Kidney (tissue), 14 donors: ENCODE data around the gene FAM53C. TPM values are rescaled to one million over a fixed set of nuclear protein-coding genes. Genes with fewer than 3 reads are reported as not detected.

Experiments used
- DNase-seq, 5 donors: peaks; one replicate each; pipeline ENCODE4 v3.0.0-alpha.2; 2013 to 2020
- FAIRE-seq: peaks from 2 replicates; lab custom pipeline; 2012; peaks lifted over from hg19 to GRCh38; lab: Jason Lieb, UNC
- H3K27ac ChIP-seq, 2 donors: one replicate each; pipeline ENCODE4 v1.7.0; 2013; ENCODE audit warnings: low read depth in 2 of 2, low read length in 2 of 2, inconsistent platforms in 1 of 2
- H3K27me3 ChIP-seq: one replicate; pipeline ENCODE4 v1.7.1; 2013; ENCODE audit warnings: low read length, inconsistent platforms; ENCODE audit not compliant: control insufficient read depth, insufficient read depth
- H3K36me3 ChIP-seq, 3 donors: one replicate each; pipeline versions ENCODE4 v1.7.0 to v1.7.1; 2013; ENCODE audit warnings: low read length in 3 of 3, control low read depth in 1 of 3, inconsistent platforms in 1 of 3; ENCODE audit not compliant: insufficient read depth in 3 of 3, control insufficient read depth in 2 of 3
- H3K4me1 ChIP-seq, 3 donors: one replicate each; pipeline versions ENCODE4 v1.7.0 to v1.7.1; 2013; ENCODE audit warnings: low read length in 3 of 3, inconsistent platforms in 1 of 3, low read depth in 1 of 3; ENCODE audit not compliant: control insufficient read depth in 2 of 3, insufficient read depth in 2 of 3
- H3K4me3 ChIP-seq, 3 donors: one replicate each; pipeline versions ENCODE4 v1.7.0 to v1.8.1; 2013; ENCODE audit warnings: low read length in 3 of 3, control low read depth in 1 of 3, inconsistent platforms in 1 of 3
- H3K9ac ChIP-seq, 3 donors: one replicate each; pipeline versions ENCODE4 v1.7.0 to v1.7.1; 2013; ENCODE audit warnings: low read length in 3 of 3, control low read depth in 1 of 3, inconsistent platforms in 1 of 3
- H3K9me3 ChIP-seq, 3 donors: one replicate each; pipeline versions ENCODE4 v1.7.0 to v1.7.1; 2013; ENCODE audit warnings: low read length in 3 of 3, control low read depth in 1 of 3, inconsistent platforms in 1 of 3; ENCODE audit not compliant: control insufficient read depth in 2 of 3, insufficient read depth in 1 of 3
- intact Hi-C: fragments of 100-400 bp; cut with DNase I; formaldehyde crosslinking; loops from one replicate; pipeline ENCODE4 v1.11.1; 2022
- polyA plus RNA-seq: library from polyadenylated mRNA; stranded (reverse); fragments of 350-450 nt; fragmentation: Illumina TruSeq; extraction: RNeasy Lipid Tissue Mini Kit (QIAGEN cat#74804); gene quantifications from one replicate; pipeline ENCODE4 v1.2.3, GENCODE V29; 2014; ENCODE audit warnings: low read depth, low replicate concordance; ENCODE audit not compliant: insufficient read depth
- total RNA-seq: library from RNA; stranded (reverse); fragmentation: NEBNext Ultra II Directional; extraction: Animal tissue kit (Norgen Biotek cat#: 25700); gene quantifications from one replicate; pipeline ENCODE4 v1.2.1, GENCODE V29; 2021
- TF ChIP-seq, protein P1 (sequence below): IDR thresholded peaks from 3 replicates; pipeline ENCODE4 v1.5.1; 2012; ENCODE audit warnings: mild to moderate bottlenecking, moderate library complexity, borderline replicate concordance; ENCODE audit not compliant: insufficient read depth; ENCODE audit errors: extremely low read depth
- donor health status: control.
- donor health status: control.
- donor health status: control.
- donor health status: control.
- donor health status: control.
- donor health status: DM: yes; HTN: yes; CAD: no.
- donor health status: Normal renal cell carcinoma (clear cell type).

The FAM53C gene
- total and polyA plus RNA-seq, 2 donors from 2014 or later, result 8.1 to 18.9 TPM

DNA sequence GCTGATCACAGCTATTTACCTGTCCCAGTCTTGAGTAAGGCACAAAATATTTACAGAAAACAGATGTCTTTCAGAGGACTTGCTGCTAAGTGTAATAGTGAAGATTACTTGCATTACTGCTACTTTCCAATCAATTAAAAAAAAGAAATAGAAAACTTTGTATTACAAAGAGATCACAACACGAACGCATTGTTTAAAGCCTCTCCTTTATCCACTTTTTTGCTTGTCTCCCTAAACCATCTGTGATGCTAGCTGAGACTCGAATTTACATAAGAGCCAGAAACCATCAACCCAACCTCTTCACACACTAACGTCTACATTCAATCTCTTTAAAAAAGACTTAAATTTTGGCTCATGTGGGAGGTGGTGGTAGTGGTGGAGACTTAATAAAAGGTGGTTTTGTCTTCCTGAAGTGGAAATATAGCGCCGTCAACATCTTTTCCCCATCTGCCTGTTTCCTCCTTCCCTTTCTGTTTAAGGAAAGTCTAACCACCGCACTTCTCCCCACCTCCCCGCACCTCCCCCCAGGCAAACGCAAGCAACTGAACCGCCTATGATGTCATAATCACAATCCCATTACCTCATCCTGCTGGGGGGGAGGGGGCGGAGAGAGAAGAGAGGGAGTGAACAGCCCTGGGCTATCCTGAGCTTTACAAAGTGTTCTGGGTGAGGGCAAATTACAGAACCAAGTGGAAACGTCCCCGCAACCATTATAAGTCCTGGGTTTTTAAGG is 948 bp upstream of the FAM53C start:
- peak overlapping the region; percentile 72 to 97 (median 87) for H3K9ac ChIP-seq
- TF ChIP-seq, protein P1, sequence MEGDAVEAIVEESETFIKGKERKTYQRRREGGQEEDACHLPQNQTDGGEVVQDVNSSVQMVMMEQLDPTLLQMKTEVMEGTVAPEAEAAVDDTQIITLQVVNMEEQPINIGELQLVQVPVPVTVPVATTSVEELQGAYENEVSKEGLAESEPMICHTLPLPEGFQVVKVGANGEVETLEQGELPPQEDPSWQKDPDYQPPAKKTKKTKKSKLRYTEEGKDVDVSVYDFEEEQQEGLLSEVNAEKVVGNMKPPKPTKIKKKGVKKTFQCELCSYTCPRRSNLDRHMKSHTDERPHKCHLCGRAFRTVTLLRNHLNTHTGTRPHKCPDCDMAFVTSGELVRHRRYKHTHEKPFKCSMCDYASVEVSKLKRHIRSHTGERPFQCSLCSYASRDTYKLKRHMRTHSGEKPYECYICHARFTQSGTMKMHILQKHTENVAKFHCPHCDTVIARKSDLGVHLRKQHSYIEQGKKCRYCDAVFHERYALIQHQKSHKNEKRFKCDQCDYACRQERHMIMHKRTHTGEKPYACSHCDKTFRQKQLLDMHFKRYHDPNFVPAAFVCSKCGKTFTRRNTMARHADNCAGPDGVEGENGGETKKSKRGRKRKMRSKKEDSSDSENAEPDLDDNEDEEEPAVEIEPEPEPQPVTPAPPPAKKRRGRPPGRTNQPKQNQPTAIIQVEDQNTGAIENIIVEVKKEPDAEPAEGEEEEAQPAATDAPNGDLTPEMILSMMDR, result no peak
- peak overlapping the region; percentile 99 for H3K27ac ChIP-seq
- peaks cover 0 to 13% (median 6%) of the 10 kb centered on the region in 3 donors for H3K4me1 ChIP-seq
- H3K27me3 ChIP-seq, result no peaks in the 10 kb centered on the region
- peaks cover 3 to 6% (median 5%) of the 10 kb centered on the region in 3 donors for H3K36me3 ChIP-seq
- intact Hi-C loops, result no loop called here
- FAIRE-seq (no peak), DNase-seq (peak in 1 of 5 donors; percentile 94)
- H3K9me3 ChIP-seq, result no peaks in the 10 kb centered on the region
- H3K4me3 ChIP-seq, result peak overlapping the region; percentile 84 to 96 (median 94)

DNA sequence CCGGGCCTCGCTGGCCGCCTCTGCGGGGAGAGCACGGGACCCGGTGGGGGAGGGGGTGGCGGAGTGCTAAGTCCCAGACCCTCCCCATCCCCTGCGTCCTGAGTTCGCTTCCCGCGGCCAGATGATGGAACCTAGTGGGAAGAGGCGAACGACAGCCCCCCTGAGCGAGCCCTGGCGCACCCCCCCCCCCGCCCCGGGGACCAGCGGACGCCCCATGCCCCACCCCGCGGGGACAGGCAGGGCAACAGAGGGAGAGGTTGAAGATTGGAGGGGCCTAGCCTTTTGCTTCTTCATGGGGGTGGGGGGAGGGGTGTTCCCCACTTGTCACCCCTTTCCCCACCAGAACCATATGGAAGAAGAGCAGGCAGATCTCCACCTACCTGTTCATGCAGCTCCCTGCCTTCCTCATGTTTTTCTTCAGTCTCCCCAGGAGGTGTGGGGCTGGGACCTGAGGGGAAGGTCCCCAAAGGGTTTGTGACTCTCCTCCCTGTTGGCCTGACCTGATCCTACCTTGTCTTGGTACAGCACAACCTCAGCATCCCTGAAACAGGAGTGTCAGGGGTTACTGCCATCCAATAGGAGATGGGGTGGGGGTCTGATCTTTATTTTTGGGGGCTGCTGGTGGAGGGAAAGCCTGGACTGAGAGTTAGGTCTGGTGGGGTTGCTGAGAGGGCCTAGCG is 485 bp downstream of the FAM53C start:
- Histone ChIP-seq H3K4me3 (peak overlapping the region; percentile 84 to 96 (median 94)), H3K36me3 (peaks cover 3 to 6% (median 5%) of the 10 kb centered on the region in 3 donors), H3K27me3 (no peaks in the 10 kb centered on the region), H3K9me3 (no peaks in the 10 kb centered on the region), H3K27ac (peak overlapping the region; percentile 99), H3K4me1 (peaks cover 0 to 11% (median 6%) of the 10 kb centered on the region in 3 donors), H3K9ac (peak overlapping the region; percentile 76 to 97 (median 97))
- DNase-seq, result peak in 2 of 5 donors; percentile 40 to 96
- FAIRE-seq, result no peak
- intact Hi-C loops, result no loop called here
- TF ChIP-seq, protein P1, result no peak

DNA sequence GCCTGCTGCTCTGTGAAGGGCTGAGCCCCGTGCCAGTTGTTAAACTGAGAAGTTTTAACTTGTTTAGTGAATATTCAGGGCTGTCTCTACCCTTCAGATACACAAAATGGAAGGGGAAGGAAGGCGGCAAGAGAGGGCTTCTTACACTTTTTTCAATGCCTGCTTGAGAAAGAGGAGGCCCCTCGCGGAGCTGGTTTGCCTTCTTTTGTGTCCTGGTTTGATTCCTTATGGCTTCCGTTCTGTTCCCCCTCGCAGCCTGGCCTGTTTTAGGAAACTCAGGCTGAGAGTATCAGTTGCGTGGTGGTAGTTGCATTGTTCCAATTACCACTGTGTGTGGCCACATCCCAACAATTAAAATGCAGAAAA is 1.0 kb downstream of the FAM53C start:
- H3K27ac ChIP-seq, result peak overlapping the region; percentile 99
- peak in 3 of 5 donors; percentile 34 to 71 (median 58) for DNase-seq
- intact Hi-C loops, result no loop called here
- TF ChIP-seq, protein P1, result no peak
- H3K9me3 ChIP-seq, result no peaks in the 10 kb centered on the region
- peaks cover 5 to 6% (median 5%) of the 10 kb centered on the region in 3 donors for H3K36me3 ChIP-seq
- H3K4me1 ChIP-seq, result peaks cover 0 to 11% (median 6%) of the 10 kb centered on the region in 3 donors
- peak overlapping the region; percentile 84 to 96 (median 94) for H3K4me3 ChIP-seq
- FAIRE-seq, result no peak
- peak overlapping the region; percentile 76 to 97 (median 97) for H3K9ac ChIP-seq
- H3K27me3 ChIP-seq, result no peaks in the 10 kb centered on the region
